ENCODE data around the gene CFHR2. TPM values are rescaled to one million over a fixed set of nuclear protein-coding genes. Genes with fewer than 3 reads are reported as not detected.

CFHR2 gene
- total RNA-seq, 2 experiments from 2014 or later, result not detected

DNA sequence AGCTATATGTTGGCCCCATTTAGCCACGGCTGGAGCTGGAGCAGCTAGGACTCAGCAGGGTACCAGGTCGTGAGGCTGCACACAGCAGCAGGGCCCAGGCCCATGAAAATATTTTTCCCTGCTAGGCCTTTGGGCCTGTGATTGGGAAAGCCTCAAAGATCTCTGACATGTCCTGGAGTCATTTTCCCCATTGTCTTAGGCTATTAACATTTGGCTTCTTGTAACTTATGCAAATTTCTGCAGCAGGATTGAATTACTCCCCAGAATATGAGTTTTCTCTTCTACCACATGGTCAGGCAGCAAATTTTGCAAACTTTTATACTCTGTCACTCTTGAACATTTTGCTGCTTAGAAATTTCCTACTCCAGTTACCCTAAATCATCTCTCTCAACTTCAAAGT is 11.2 kb downstream of the CFHR2 start:
- TF ChIP-seq EZH2phosphoT487 (IDR thresholded peaks at IDR 0.05; ENCODE audit: borderline replicate concordance, low read depth, low read length), result no peak
- TF ChIP-seq, protein P1, sequence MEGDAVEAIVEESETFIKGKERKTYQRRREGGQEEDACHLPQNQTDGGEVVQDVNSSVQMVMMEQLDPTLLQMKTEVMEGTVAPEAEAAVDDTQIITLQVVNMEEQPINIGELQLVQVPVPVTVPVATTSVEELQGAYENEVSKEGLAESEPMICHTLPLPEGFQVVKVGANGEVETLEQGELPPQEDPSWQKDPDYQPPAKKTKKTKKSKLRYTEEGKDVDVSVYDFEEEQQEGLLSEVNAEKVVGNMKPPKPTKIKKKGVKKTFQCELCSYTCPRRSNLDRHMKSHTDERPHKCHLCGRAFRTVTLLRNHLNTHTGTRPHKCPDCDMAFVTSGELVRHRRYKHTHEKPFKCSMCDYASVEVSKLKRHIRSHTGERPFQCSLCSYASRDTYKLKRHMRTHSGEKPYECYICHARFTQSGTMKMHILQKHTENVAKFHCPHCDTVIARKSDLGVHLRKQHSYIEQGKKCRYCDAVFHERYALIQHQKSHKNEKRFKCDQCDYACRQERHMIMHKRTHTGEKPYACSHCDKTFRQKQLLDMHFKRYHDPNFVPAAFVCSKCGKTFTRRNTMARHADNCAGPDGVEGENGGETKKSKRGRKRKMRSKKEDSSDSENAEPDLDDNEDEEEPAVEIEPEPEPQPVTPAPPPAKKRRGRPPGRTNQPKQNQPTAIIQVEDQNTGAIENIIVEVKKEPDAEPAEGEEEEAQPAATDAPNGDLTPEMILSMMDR (conservative IDR thresholded peaks at IDR 0.05; ENCODE audit: low read length), result no peak
- CTCF ChIA-PET (ENCODE audit: unreplicated experiment), result no interaction called here
- Histone ChIP-seq H2AFZ (ENCODE audit: low read length) (no peak overlapping the region), H3K27ac (ENCODE audit: low read depth, low read length, poor library complexity, severe bottlenecking) (no peak overlapping the region), H3K79me2 (ENCODE audit: insufficient read depth, low read depth, low read length) (no peaks in the 10 kb centered on the region), H3K4me3 (ENCODE audit: low read depth, low read length, poor library complexity, severe bottlenecking) (no peak overlapping the region), H3K4me2 (ENCODE audit: low read length) (no peak overlapping the region), H3K9me3 (ENCODE audit: low read length) (no peaks in the 10 kb centered on the region), H3K36me3 (ENCODE audit: insufficient read depth, low read length) (no peaks in the 10 kb centered on the region), H3K4me1 (ENCODE audit: insufficient read depth, low read length, poor library complexity, severe bottlenecking) (no peaks in the 10 kb centered on the region), H3K9me2 (ENCODE audit: insufficient read depth, low read length) (no peaks in the 10 kb centered on the region), H4K20me1 (ENCODE audit: insufficient read depth, low read length) (no peaks in the 10 kb centered on the region)
- BruUV-seq (replicated peaks), result no TSS peak
- intact Hi-C loops (cut with micrococcal nuclease; ENCODE audit: unreplicated experiment), result no loop called here
- POLR2A ChIA-PET, result interaction anchor here (0.7 kb wide), 1 partner anchor 8 kb away, joined by 3 read pairs; no protein-coding TSS in a partner anchor
- DNase-seq (ENCODE audit: low spot score), result no peak

GRCh38 chr1:196955926-196956325 is 12.4 kb downstream of the CFHR2 start:
- Histone ChIP-seq H2AFZ (ENCODE audit: low read length) (no peak overlapping the region), H3K4me2 (ENCODE audit: low read length) (no peak overlapping the region), H4K20me1 (ENCODE audit: insufficient read depth, low read length) (no peaks in the 10 kb centered on the region), H3K4me1 (ENCODE audit: insufficient read depth, low read length, poor library complexity, severe bottlenecking) (no peaks in the 10 kb centered on the region), H3K9me2 (ENCODE audit: insufficient read depth, low read length) (no peaks in the 10 kb centered on the region), H3K36me3 (ENCODE audit: insufficient read depth, low read length) (no peaks in the 10 kb centered on the region), H3K27ac (ENCODE audit: low read depth, low read length, poor library complexity, severe bottlenecking) (no peak overlapping the region), H3K9me3 (ENCODE audit: low read length) (no peaks in the 10 kb centered on the region), H3K79me2 (ENCODE audit: insufficient read depth, low read depth, low read length) (no peaks in the 10 kb centered on the region), H3K4me3 (ENCODE audit: low read depth, low read length, poor library complexity, severe bottlenecking) (no peak overlapping the region)
- intact Hi-C loops (cut with micrococcal nuclease; ENCODE audit: unreplicated experiment), result no loop called here
- BruUV-seq (replicated peaks), result no TSS peak
- POLR2A ChIA-PET, result no interaction called here
- TF ChIP-seq EZH2phosphoT487 (IDR thresholded peaks at IDR 0.05; ENCODE audit: borderline replicate concordance, low read depth, low read length), result no peak
- TF ChIP-seq, protein P1 (conservative IDR thresholded peaks at IDR 0.05; ENCODE audit: low read length), result no peak
- CTCF ChIA-PET (ENCODE audit: unreplicated experiment), result no interaction called here
- DNase-seq (ENCODE audit: low spot score), result no peak

- no TSS peak for BruUV-seq (replicated peaks)
These were observed 17.3 kb downstream of the CFHR2 start for GRCh38 chr1:196960854-196961253.

More at GRCh38 chr1:196960854-196961253, 17.3 kb downstream of the CFHR2 start:
- ChIA-PET POLR2A (interaction anchor here (0.9 to 1.1 kb wide), 2 partner anchors 9 to 11 kb away, joined by 3 read pairs; no protein-coding TSS in a partner anchor), CTCF (ENCODE audit: unreplicated experiment) (no interaction called here)
- no peak for DNase-seq (ENCODE audit: low spot score)
- Histone ChIP-seq H3K4me1 (ENCODE audit: insufficient read depth, low read length, poor library complexity, severe bottlenecking) (no peaks in the 10 kb centered on the region), H3K36me3 (ENCODE audit: insufficient read depth, low read length) (no peaks in the 10 kb centered on the region), H3K4me3 (ENCODE audit: low read depth, low read length, poor library complexity, severe bottlenecking) (no peak overlapping the region), H3K79me2 (ENCODE audit: insufficient read depth, low read depth, low read length) (no peaks in the 10 kb centered on the region), H3K4me2 (ENCODE audit: low read length) (no peak overlapping the region), H3K27ac (ENCODE audit: low read depth, low read length, poor library complexity, severe bottlenecking) (no peak overlapping the region), H3K9me3 (ENCODE audit: low read length) (no peaks in the 10 kb centered on the region), H3K9me2 (ENCODE audit: insufficient read depth, low read length) (no peaks in the 10 kb centered on the region; the same call in 1 of the 2 replicates), H2AFZ (ENCODE audit: low read length) (no peak overlapping the region), H4K20me1 (ENCODE audit: insufficient read depth, low read length) (no peaks in the 10 kb centered on the region)
- intact Hi-C loops (cut with micrococcal nuclease; ENCODE audit: unreplicated experiment), result no loop called here
- TF ChIP-seq EZH2phosphoT487 (IDR thresholded peaks at IDR 0.05; ENCODE audit: borderline replicate concordance, low read depth, low read length), result no peak
- TF ChIP-seq, protein P1 (conservative IDR thresholded peaks at IDR 0.05; ENCODE audit: low read length), result no peak

All from OCI-LY7 (cell line).